ENCODE measurements around the gene NOG. TPM values are rescaled to one million over a fixed set of nuclear protein-coding genes. Genes with fewer than 3 reads are reported as not detected.
A peak's percentile ranks its signal among the peaks of the same experiment; 100 is the strongest.

NOG gene
- total RNA-seq, 2 experiments from 2014 or later: 2.6 to 3.4 TPM

DNA sequence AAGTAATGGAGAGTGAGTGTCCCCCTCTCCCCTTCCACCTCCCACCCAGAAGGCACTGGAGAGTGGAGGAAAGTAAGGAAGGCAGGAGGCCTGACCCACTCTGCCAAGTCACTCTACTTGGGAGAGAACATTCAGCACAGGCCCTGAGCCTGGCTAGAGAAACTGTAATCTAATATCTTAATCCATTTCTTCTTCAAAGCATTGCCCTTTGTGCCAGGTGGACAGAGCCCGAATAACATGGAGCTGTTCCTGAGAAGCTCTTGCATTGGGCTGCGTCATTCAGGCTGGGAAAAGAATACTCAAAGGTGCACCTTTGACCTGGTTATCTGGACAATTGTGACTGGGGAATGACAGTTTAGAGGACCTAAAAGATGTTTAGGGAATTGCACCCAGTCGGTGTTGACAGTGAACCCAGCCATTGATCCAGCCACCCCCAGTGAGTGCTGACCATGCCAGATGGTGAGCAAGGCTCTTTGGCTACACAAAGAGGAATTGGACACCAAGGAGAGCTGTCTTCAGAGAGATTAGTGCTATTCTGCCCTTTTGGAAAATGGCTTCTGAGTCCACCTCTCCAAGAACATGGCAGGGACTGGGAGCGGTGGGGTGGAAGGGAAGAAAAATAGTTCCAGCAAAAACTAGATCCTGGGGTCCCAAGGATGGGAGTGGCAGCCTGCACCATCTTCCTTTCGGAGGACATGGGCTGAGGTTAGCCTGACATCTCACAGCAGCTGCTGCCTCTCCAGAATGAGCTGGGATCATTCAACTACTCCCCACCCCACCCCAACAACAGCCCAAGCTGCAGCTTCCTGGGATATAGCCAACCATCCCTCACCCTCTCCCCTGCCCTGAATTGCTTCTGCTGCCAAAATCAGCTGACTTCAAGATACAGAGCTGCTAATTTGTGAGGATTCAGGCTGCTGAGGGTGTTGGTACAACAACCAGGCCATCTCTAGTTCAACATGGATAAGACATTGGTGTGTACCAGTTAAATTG lies 11.6 kb upstream of the NOG start:
- ATAC-seq (no peak), DNase-seq (no peak)
- H3K4me3 Mint-ChIP-seq: no peak overlapping the region
- intact Hi-C loops (cut with DNase I, micrococcal nuclease): no loop called here
- H3K9me3 Mint-ChIP-seq (ENCODE audit: low read depth): no peaks in the 10 kb centered on the region
- peaks cover 9% of the 10 kb centered on the region for H3K27me3 Mint-ChIP-seq
- ChIA-PET CTCF (interaction anchor here (0.6 to 1.2 kb wide), 5 partner anchors 8 to 115 kb away, joined by 3 to 4 read pairs (median 3); partner anchors contain the start of gene NOG), POLR2A (no interaction called here)
- H3K36me3 Mint-ChIP-seq (ENCODE audit: low read depth): no peaks in the 10 kb centered on the region
- no peak overlapping the region for H3K27ac Mint-ChIP-seq
- H3K4me1 Mint-ChIP-seq: no peaks in the 10 kb centered on the region

DNA sequence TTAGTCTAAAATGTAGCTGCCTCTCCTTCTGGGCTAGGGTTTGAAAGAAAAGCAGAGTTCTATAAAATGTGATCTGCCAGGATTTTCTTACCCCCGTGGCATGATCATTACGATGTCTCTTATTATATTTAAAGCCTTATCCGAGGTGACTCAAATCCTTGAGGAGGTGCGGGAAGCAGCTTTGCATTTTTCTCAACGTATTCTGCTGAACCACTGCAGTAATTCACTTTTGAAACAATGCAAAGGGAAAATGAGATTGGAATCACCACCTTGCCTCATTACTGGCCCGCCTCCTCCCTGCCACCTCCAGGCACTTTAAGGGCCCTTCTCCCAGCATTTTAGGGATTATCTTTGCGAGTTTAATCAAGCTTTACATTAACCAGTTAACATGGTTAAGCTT lies 9.7 kb upstream of the NOG start:
- POLR2A ChIA-PET: no interaction called here
- no peaks in the 10 kb centered on the region for H3K4me1 Mint-ChIP-seq
- H3K27me3 Mint-ChIP-seq: peaks cover 12% of the 10 kb centered on the region
- ATAC-seq (no peak), DNase-seq (no peak)
- no peak overlapping the region for H3K4me3 Mint-ChIP-seq
- intact Hi-C loops (cut with DNase I, micrococcal nuclease): no loop called here
- CTCF ChIA-PET: interaction anchor here (1.0 to 1.8 kb wide), 4 partner anchors 11 to 196 kb away, joined by 3 to 7 read pairs (median 4); no protein-coding TSS in a partner anchor
- H3K9me3 Mint-ChIP-seq (ENCODE audit: low read depth): no peaks in the 10 kb centered on the region
- H3K36me3 Mint-ChIP-seq (ENCODE audit: low read depth): no peaks in the 10 kb centered on the region
- H3K27ac Mint-ChIP-seq: no peak overlapping the region

DNA sequence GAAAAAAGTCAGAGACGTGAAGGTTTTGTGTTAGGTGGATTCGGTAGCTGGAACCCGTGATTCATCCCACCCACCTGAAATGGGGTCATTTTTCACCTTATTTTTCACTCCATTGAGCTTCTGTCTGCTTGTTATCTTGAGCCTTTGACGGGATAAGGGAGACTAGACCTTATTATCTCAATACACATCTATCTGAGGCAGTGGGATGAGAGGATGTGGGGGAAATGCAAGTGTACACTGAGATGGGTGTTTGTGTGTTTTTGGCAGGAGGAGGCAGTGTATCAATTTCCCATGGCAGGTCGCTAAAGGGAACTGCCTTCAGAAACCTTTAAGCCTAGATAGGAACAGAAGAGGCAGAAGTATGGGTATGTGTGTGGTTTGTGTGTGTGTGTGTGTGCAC lies 6.2 kb upstream of the NOG start:
- ChIA-PET POLR2A (no interaction called here), CTCF (interaction anchor here (1.1 kb wide), 2 partner anchors 123 to 128 kb away, joined by 4 to 7 read pairs; no protein-coding TSS in a partner anchor)
- H3K4me1 Mint-ChIP-seq: peaks cover 2% of the 10 kb centered on the region
- DNase-seq (no peak), ATAC-seq (no peak)
- no peak overlapping the region for H3K4me3 Mint-ChIP-seq
- H3K9me3 Mint-ChIP-seq (ENCODE audit: low read depth): no peaks in the 10 kb centered on the region
- intact Hi-C loops (cut with DNase I, micrococcal nuclease): no loop called here
- H3K36me3 Mint-ChIP-seq (ENCODE audit: low read depth): no peaks in the 10 kb centered on the region
- no peak overlapping the region for H3K27ac Mint-ChIP-seq
- peaks cover 25% of the 10 kb centered on the region for H3K27me3 Mint-ChIP-seq

DNA sequence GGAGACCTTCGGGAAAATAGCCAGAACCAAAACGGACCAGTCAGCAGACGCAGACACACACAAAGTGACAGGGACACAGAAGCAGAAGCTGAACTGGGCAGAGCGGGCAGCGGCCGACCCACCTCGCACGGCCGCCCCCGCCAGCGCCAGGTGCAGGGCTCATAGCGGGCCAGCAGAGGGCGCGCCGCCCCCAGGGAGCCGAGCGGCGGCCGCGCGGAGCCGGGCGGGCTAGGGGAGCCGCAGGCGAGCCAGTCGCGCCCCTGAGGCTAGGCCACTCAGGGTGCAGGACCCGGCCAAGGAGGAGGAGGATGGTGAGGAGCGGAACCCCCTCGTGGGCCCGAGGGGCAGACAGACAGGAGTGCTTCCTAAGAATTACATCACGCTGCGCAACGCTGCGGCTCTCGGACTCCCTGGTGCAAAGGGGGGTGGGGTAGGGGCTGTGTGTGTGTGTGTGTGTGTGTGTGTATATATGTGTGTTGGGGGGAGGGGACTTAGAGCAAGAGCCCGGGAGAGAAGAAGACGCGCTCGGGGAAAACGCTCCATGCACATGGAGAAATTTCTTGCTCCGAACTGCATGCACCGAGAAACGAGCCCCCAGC lies 913 bp upstream of the NOG start:
- Mint-ChIP-seq H3K4me1 (peaks cover 20% of the 10 kb centered on the region), H3K4me3 (peak overlapping the region; percentile 64), H3K36me3 (ENCODE audit: low read depth) (no peaks in the 10 kb centered on the region), H3K27ac (no peak overlapping the region), H3K9me3 (ENCODE audit: low read depth) (no peaks in the 10 kb centered on the region), H3K27me3 (peaks cover 23% of the 10 kb centered on the region)
- peak; percentile 60 for ATAC-seq
- intact Hi-C loops (cut with DNase I, micrococcal nuclease): loop anchor here (1.0 to 10.0 kb wide), 8 partner anchors 62 to 1168 kb away; partner anchors contain the start of genes C17orf67 (in 1 of the 2), COIL (in 1 of the 2), MMD (in 1 of the 2) and TRIM25 (in 1 of the 2)
- ChIA-PET CTCF (interaction anchor here (0.6 to 7.7 kb wide), 18 partner anchors 10 to 243 kb away, joined by 3 to 109 read pairs (median 4); no protein-coding TSS in a partner anchor), POLR2A (interaction anchor here (0.8 to 1.1 kb wide), 2 partner anchors 123 to 187 kb away, joined by 3 to 4 read pairs; no protein-coding TSS in a partner anchor)
- peak; percentile 82 for DNase-seq

DNA sequence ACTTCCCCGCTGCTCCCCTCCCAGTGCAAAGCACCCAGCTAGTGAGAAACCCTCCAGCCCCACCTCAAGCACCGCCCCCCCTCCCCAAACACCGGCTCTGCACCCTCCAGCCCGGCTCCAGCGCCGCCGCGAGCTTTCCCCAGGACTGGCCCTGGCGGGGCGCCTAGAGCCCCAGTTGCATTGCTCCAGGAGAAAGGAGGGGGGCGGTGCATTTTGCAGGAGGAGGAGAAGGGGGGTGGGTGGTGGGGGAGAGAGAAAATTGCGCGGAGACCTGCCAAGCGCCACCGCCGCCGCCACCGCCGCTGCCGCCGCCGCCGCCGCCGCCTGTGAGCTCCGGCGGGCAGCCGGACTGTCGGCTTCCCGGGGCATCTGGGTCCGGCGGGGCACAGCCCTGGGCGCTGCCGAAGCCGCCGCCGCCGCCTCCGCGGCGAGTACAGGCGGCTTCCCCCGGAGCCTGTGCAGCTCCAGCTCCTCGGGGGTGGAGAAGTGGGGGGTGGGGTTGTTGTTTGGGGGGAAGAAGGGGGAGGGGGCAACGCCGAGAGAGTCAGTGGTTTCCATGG lies 333 bp upstream of the NOG start:
- peak; percentile 13 for ATAC-seq
- H3K36me3 Mint-ChIP-seq (ENCODE audit: low read depth): no peaks in the 10 kb centered on the region
- H3K4me3 Mint-ChIP-seq: peak overlapping the region; percentile 68
- CTCF ChIA-PET: interaction anchor here (0.8 to 7.7 kb wide), 14 partner anchors 10 to 192 kb away, joined by 3 to 109 read pairs (median 4); no protein-coding TSS in a partner anchor
- H3K4me1 Mint-ChIP-seq: peaks cover 24% of the 10 kb centered on the region
- H3K27me3 Mint-ChIP-seq: peaks cover 23% of the 10 kb centered on the region
- POLR2A ChIA-PET: interaction anchor here (0.8 to 1.1 kb wide), 2 partner anchors 123 to 186 kb away, joined by 3 to 4 read pairs; no protein-coding TSS in a partner anchor
- H3K9me3 Mint-ChIP-seq (ENCODE audit: low read depth): no peaks in the 10 kb centered on the region
- peak; percentile 69 for DNase-seq
- intact Hi-C loops (cut with DNase I, micrococcal nuclease): loop anchor here in 1 of 2 experiments (2.0 to 10.0 kb wide), 4 partner anchors 240 to 1168 kb away; partner anchors contain the start of genes C17orf67, COIL, MMD and TRIM25
- no peak overlapping the region for H3K27ac Mint-ChIP-seq

DNA sequence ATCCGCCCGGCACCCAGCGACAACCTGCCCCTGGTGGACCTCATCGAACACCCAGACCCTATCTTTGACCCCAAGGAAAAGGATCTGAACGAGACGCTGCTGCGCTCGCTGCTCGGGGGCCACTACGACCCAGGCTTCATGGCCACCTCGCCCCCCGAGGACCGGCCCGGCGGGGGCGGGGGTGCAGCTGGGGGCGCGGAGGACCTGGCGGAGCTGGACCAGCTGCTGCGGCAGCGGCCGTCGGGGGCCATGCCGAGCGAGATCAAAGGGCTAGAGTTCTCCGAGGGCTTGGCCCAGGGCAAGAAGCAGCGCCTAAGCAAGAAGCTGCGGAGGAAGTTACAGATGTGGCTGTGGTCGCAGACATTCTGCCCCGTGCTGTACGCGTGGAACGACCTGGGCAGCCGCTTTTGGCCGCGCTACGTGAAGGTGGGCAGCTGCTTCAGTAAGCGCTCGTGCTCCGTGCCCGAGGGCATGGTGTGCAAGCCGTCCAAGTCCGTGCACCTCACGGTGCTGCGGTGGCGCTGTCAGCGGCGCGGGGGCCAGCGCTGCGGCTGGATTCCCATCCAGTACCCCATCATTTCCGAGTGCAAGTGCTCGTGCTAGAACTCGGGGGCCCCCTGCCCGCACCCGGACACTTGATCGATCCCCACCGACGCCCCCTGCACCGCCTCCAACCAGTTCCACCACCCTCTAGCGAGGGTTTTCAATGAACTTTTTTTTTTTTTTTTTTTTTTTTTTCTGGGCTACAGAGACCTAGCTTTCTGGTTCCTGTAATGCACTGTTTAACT lies 1.0 kb downstream of the NOG start:
- ATAC-seq (peak; percentile 20), DNase-seq (peak; percentile 58)
- Mint-ChIP-seq H3K27ac (peak overlapping the region; percentile 51), H3K9me3 (ENCODE audit: low read depth) (no peaks in the 10 kb centered on the region), H3K4me1 (peaks cover 36% of the 10 kb centered on the region), H3K4me3 (peak overlapping the region; percentile 68), H3K27me3 (peaks cover 23% of the 10 kb centered on the region), H3K36me3 (ENCODE audit: low read depth) (no peaks in the 10 kb centered on the region)
- intact Hi-C loops (cut with DNase I, micrococcal nuclease): loop anchor here in 1 of 2 experiments (5.0 to 10.0 kb wide), 3 partner anchors 318 to 1170 kb away; partner anchors contain the start of genes COIL, MMD and TRIM25
- ChIA-PET POLR2A (no interaction called here), CTCF (interaction anchor here (0.6 to 7.7 kb wide), 7 partner anchors 9 to 191 kb away, joined by 3 to 109 read pairs (median 4); no protein-coding TSS in a partner anchor)

DNA sequence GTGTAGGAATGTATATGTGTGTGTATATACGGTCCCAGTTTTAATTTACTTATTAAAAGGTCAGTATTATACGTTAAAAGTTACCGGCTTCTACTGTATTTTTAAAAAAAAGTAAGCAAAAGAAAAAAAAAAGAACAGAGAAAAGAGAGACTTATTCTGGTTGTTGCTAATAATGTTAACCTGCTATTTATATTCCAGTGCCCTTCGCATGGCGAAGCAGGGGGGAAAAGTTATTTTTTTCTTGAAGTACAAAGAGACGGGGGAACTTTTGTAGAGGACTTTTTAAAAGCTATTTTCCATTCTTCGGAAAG lies 1.6 kb downstream of the NOG start:
- POLR2A ChIA-PET: no interaction called here
- peak overlapping the region; percentile 51 for H3K27ac Mint-ChIP-seq
- intact Hi-C loops (cut with DNase I, micrococcal nuclease): loop anchor here in 1 of 2 experiments (10.0 kb wide), 1 partner anchor 1170 kb away; the partner anchor contains the start of gene MMD
- ATAC-seq (no peak), DNase-seq (no peak)
- CTCF ChIA-PET: interaction anchor here (0.6 to 7.7 kb wide), 8 partner anchors 9 to 361 kb away, joined by 3 to 109 read pairs (median 4); no protein-coding TSS in a partner anchor
- peaks cover 40% of the 10 kb centered on the region for H3K4me1 Mint-ChIP-seq
- no peaks in the 10 kb centered on the region for H3K9me3 Mint-ChIP-seq (ENCODE audit: low read depth)
- no peaks in the 10 kb centered on the region for H3K36me3 Mint-ChIP-seq (ENCODE audit: low read depth)
- H3K4me3 Mint-ChIP-seq: peak overlapping the region; percentile 68
- peaks cover 25% of the 10 kb centered on the region for H3K27me3 Mint-ChIP-seq

DNA sequence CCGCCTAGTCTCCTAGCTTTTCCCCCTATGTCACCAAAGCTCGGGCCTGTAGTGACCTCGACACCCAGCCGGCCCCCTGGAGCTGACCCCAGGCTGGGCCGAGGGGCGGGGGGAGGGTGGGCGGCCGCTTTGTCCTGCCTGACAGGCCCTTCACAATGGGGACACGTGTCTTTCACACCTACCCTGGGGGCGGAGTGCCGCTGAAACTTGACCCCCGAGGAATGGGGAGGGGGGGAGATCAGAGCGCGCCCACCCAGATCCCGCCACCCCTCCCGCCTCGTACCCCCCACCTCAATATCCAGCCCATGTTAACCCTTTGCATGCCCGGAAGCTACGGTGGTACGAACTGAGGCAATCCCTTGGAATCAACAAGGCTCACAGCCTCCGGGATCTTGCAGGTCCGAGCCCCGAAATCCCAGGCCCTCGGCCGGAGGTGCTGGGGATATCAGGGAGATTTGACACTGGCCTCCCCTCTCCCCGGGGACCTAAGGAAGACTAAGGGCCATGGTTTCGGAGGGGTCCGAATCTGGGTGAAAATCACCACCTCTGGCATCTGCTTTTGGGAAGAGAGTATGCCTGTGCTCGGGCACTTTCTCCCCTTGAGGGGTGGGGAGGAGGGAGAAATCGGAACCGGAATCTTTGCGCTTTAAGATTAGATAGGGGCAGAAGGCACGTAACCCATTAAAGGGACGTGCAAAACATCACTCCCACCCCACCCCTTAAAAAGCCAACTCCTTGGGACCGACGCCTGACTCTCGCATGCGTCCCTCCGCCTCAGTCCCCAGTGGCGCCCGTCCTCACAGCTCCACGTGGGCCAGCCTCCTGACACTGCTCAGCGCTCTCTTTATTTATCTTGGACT lies 2.6 kb downstream of the NOG start:
- H3K36me3 Mint-ChIP-seq (ENCODE audit: low read depth): no peaks in the 10 kb centered on the region
- ChIA-PET CTCF (interaction anchor here (0.7 to 7.7 kb wide), 6 partner anchors 11 to 989 kb away, joined by 3 to 109 read pairs (median 6); no protein-coding TSS in a partner anchor), POLR2A (no interaction called here)
- H3K27me3 Mint-ChIP-seq: peaks cover 22% of the 10 kb centered on the region
- peak; percentile 64 for DNase-seq
- peaks cover 47% of the 10 kb centered on the region for H3K4me1 Mint-ChIP-seq
- intact Hi-C loops (cut with DNase I, micrococcal nuclease): loop anchor here in 1 of 2 experiments (10.0 kb wide), 1 partner anchor 1171 kb away; the partner anchor contains the start of gene MMD
- peak overlapping the region; percentile 65 for H3K4me3 Mint-ChIP-seq
- peak overlapping the region; percentile 77 for H3K27ac Mint-ChIP-seq
- peak; percentile 21 for ATAC-seq
- no peaks in the 10 kb centered on the region for H3K9me3 Mint-ChIP-seq (ENCODE audit: low read depth)

DNA sequence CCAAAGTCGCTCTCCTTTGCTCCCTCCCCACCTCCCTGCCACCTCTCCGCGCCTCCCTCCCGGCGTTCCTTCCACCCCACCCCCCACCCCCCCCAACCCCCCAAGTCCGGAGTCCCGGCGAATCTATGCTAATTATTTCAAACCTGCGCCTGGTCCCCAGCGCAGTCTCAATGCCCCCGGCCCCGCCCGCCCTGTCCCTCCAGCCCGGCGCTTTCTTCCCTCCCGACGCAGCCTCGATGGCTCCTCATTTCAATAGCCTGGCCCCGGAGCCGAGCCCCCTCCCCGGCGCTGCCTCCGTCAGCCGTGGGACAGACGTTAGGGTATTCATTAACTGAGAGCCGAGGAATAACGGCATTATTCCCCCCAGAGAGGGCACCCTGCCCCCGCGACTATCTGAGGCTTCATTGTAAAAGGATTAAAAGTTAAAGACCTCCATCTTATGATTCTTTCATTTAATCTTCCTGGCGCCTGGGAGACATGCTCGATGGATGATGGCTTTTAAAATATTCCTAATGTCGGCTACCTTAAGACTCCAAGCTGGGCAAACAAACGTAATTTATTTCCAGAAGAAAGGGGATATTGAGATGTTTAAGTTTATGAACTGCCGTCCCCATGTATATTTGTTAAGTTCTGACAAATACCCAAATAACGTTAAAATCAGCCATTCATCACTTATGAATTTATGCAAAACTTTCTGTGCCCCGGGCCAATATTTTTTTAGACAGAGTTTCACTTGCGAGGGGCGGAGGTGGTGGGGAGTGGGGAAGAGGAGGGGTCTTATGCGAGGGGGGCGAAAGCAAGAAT lies 3.4 kb downstream of the NOG start:
- Mint-ChIP-seq H3K27ac (peak overlapping the region; percentile 89), H3K4me3 (peak overlapping the region; percentile 65), H3K9me3 (ENCODE audit: low read depth) (no peaks in the 10 kb centered on the region), H3K36me3 (ENCODE audit: low read depth) (no peaks in the 10 kb centered on the region), H3K4me1 (peaks cover 56% of the 10 kb centered on the region), H3K27me3 (peaks cover 16% of the 10 kb centered on the region)
- intact Hi-C loops (cut with DNase I, micrococcal nuclease): loop anchor here in 1 of 2 experiments (10.0 kb wide), 1 partner anchor 1172 kb away; the partner anchor contains the start of gene MMD
- POLR2A ChIA-PET: no interaction called here
- no peak for ATAC-seq
- DNase-seq: peak; percentile 47
- CTCF ChIA-PET: interaction anchor here (0.6 to 2.2 kb wide), 6 partner anchors 97 to 1144 kb away, joined by 3 to 14 read pairs (median 3); no protein-coding TSS in a partner anchor
